Measurements from ENCODE around the gene ARHGAP24. TPM values are rescaled to one million over a fixed set of nuclear protein-coding genes. Genes with fewer than 3 reads are reported as not detected.

ARHGAP24 gene
- polyA plus RNA-seq, 1 of the 3 experiments (the other 2 are of a cell fraction) = 1.4 TPM

GRCh38 chr4:85720735-85721134 lies 245.8 kb downstream of the ARHGAP24 start:
- DNase-seq = no peak
- Histone ChIP-seq H3K9me2 (no peaks in the 10 kb centered on the region), H3K9me3 (no peaks in the 10 kb centered on the region), H3K9ac (no peak overlapping the region), H3K27me3 (ENCODE audit: insufficient read depth) (no peaks in the 10 kb centered on the region), H3K27ac (ENCODE audit: low read depth in 2 of 2, low read length in 1 of 2) (no peak overlapping the region), H3K4me1 (ENCODE audit: control insufficient read depth in 1 of 2, insufficient read depth in 2 of 2, low read depth in 1 of 2, low read length in 1 of 2) (peaks cover 0 to 9% of the 10 kb centered on the region in 2 experiments; a peak in 1 of 4 replicates), H3K79me2 (ENCODE audit: insufficient read depth) (no peaks in the 10 kb centered on the region), H3K4me3 (ENCODE audit: low read depth in 2 of 2, low read length in 1 of 2) (no peak overlapping the region), H3F3A (replicated peaks; ENCODE audit: insufficient read depth) (no peaks in the 10 kb centered on the region), H2AFZ (ENCODE audit: low read depth) (no peak overlapping the region), H4K20me1 (ENCODE audit: insufficient read depth) (no peaks in the 10 kb centered on the region), H3K4me2 (no peak overlapping the region), H3K36me3 (replicated peaks in 1 of 2; ENCODE audit: control insufficient read depth in 1 of 2, insufficient read depth in 2 of 2, low read length in 1 of 2) (no peaks in the 10 kb centered on the region)
- POLR2A ChIA-PET = no interaction called here
- CTCF ChIA-PET = interaction anchor here (0.7 to 1.3 kb wide), 2 partner anchors 27 to 28 kb away, joined by 3 read pairs; no protein-coding TSS in a partner anchor
- TF ChIP-seq USF2 (IDR thresholded peaks at IDR 0.05; ENCODE audit: borderline replicate concordance, low read depth, low read length) (no peak), JUND (IDR thresholded peaks at IDR 0.05) (peak; percentile 38)
- 56% methylated on average over 3 of the region's 3 CpGs for WGBS (ENCODE audit: low lambda C conversion rate)

- no peaks in the 10 kb centered on the region for H3K27me3 ChIP-seq (ENCODE audit: insufficient read depth)
- H3K4me2 ChIP-seq = no peak overlapping the region
- no peak overlapping the region for H2AFZ ChIP-seq (ENCODE audit: low read depth)
- H3K4me1 ChIP-seq (ENCODE audit: control insufficient read depth in 1 of 2, insufficient read depth in 2 of 2, low read depth in 1 of 2, low read length in 1 of 2) = peaks cover 0 to 5% of the 10 kb centered on the region in 2 experiments; a peak in 1 of 4 replicates
- H3F3A ChIP-seq (replicated peaks; ENCODE audit: insufficient read depth) = no peaks in the 10 kb centered on the region
- no peak overlapping the region for H3K4me3 ChIP-seq (ENCODE audit: low read depth in 2 of 2, low read length in 1 of 2)
- H3K36me3 ChIP-seq (replicated peaks in 1 of 2; ENCODE audit: control insufficient read depth in 1 of 2, insufficient read depth in 2 of 2, low read length in 1 of 2) = no peaks in the 10 kb centered on the region
- TF ChIP-seq SMC3 (IDR thresholded peaks at IDR 0.05; ENCODE audit: low read depth, low read length) (no peak), MAX (IDR thresholded peaks at IDR 0.05; ENCODE audit: low read depth) (no peak), REST (IDR thresholded peaks at IDR 0.05; ENCODE audit: low read depth, low read length) (no peak), NFIC (IDR thresholded peaks at IDR 0.05; ENCODE audit: borderline replicate concordance) (no peak)
- 78% methylated on average over 3 of the region's 3 CpGs for WGBS (ENCODE audit: low lambda C conversion rate)
- ChIA-PET CTCF (no interaction called here), POLR2A (no interaction called here)
- H3K79me2 ChIP-seq (ENCODE audit: insufficient read depth) = no peaks in the 10 kb centered on the region
- no peak overlapping the region for H3K9ac ChIP-seq
- H3K27ac ChIP-seq (ENCODE audit: low read depth in 2 of 2, low read length in 1 of 2) = no peak overlapping the region
- no peaks in the 10 kb centered on the region for H3K9me2 ChIP-seq
- no peaks in the 10 kb centered on the region for H4K20me1 ChIP-seq (ENCODE audit: insufficient read depth)
- no peak for DNase-seq
- H3K9me3 ChIP-seq = no peaks in the 10 kb centered on the region
These were observed 247.5 kb downstream of the ARHGAP24 start for GRCh38 chr4:85722401-85722800.

GRCh38 chr4:85722807-85723206 lies 247.9 kb downstream of the ARHGAP24 start:
- H3K27ac ChIP-seq (ENCODE audit: low read depth in 2 of 2, low read length in 1 of 2) = no peak overlapping the region
- H2AFZ ChIP-seq (ENCODE audit: low read depth) = no peak overlapping the region
- CTCF ChIA-PET = no interaction called here

More at GRCh38 chr4:85722807-85723206, 247.9 kb downstream of the ARHGAP24 start:
- no peak overlapping the region for H3K9ac ChIP-seq
- no peaks in the 10 kb centered on the region for H3K36me3 ChIP-seq (replicated peaks in 1 of 2; ENCODE audit: control insufficient read depth in 1 of 2, insufficient read depth in 2 of 2, low read length in 1 of 2)
- H3K27me3 ChIP-seq (ENCODE audit: insufficient read depth) = no peaks in the 10 kb centered on the region
- no peak overlapping the region for H3K4me2 ChIP-seq
- TF ChIP-seq EZH2phosphoT487 (IDR thresholded peaks at IDR 0.05; ENCODE audit: borderline replicate concordance, low read depth) = no peak
- no peak for TF ChIP-seq CHD2 (IDR thresholded peaks at IDR 0.05; ENCODE audit: low read length, partially characterized antibody)
- TF ChIP-seq GABPA (IDR thresholded peaks at IDR 0.05; ENCODE audit: low read depth) = no peak
- no peak for TF ChIP-seq SMC3 (IDR thresholded peaks at IDR 0.05; ENCODE audit: low read depth, low read length)
- TF ChIP-seq EP300 (IDR thresholded peaks at IDR 0.05; ENCODE audit: borderline replicate concordance in 1 of 2, low read depth in 1 of 2, low read length in 1 of 2) = no peak
- TF ChIP-seq MXI1 (IDR thresholded peaks at IDR 0.05; ENCODE audit: low read depth, low read length) = no peak
- no peak for TF ChIP-seq RXRA (IDR thresholded peaks at IDR 0.05; ENCODE audit: borderline replicate concordance, low read depth)
- no peak for TF ChIP-seq YY1 (IDR thresholded peaks at IDR 0.05; ENCODE audit: low read depth)
- TF ChIP-seq FOXM1 (IDR thresholded peaks at IDR 0.05; ENCODE audit: low read depth) = no peak
- TF ChIP-seq TAF1 (IDR thresholded peaks at IDR 0.05; ENCODE audit: borderline replicate concordance, low read depth, low read length) = no peak
- TF ChIP-seq FOSL2 (IDR thresholded peaks at IDR 0.05; ENCODE audit: borderline replicate concordance, low read depth) = no peak
- no peak for TF ChIP-seq TCF12 (IDR thresholded peaks at IDR 0.05)
- no peak for TF ChIP-seq NRF1 (IDR thresholded peaks at IDR 0.05; ENCODE audit: low read depth, low read length)
- TF ChIP-seq NFIC (IDR thresholded peaks at IDR 0.05; ENCODE audit: borderline replicate concordance) = no peak
- H4K20me1 ChIP-seq (ENCODE audit: insufficient read depth) = no peaks in the 10 kb centered on the region
- WGBS (ENCODE audit: low lambda C conversion rate) = 64% methylated on average over 2 of the region's 2 CpGs
- DNase-seq = no peak
- no peaks in the 10 kb centered on the region for H3F3A ChIP-seq (replicated peaks; ENCODE audit: insufficient read depth)
- no peaks in the 10 kb centered on the region for H3K9me3 ChIP-seq
- no peak overlapping the region for H3K4me3 ChIP-seq (ENCODE audit: low read depth in 2 of 2, low read length in 1 of 2)
- no peaks in the 10 kb centered on the region for H3K79me2 ChIP-seq (ENCODE audit: insufficient read depth)
- peaks cover 0 to 2% of the 10 kb centered on the region in 2 experiments; a peak in 1 of 4 replicates for H3K4me1 ChIP-seq (ENCODE audit: control insufficient read depth in 1 of 2, insufficient read depth in 2 of 2, low read depth in 1 of 2, low read length in 1 of 2)
- H3K9me2 ChIP-seq = no peaks in the 10 kb centered on the region
- POLR2A ChIA-PET = no interaction called here

All from SK-N-SH (cell line).